ENCODE results near the gene MIPOL1. TPM values are rescaled to one million over a fixed set of nuclear protein-coding genes. Genes with fewer than 3 reads are reported as not detected.

MIPOL1 gene
- total RNA-seq, 1 donor from 2014 or later, result 24.8 TPM

GRCh38 chr14:37263656-37264236 is 66.0 kb downstream of the MIPOL1 start:
- Histone ChIP-seq H3K27me3 (no peaks in the 10 kb centered on the region), H3K36me3 (no peaks in the 10 kb centered on the region), H3K4me1 (no peaks in the 10 kb centered on the region), H3K4me3 (no peak overlapping the region), H3K27ac (no peak overlapping the region), H3K9me3 (no peaks in the 10 kb centered on the region)
- TF ChIP-seq POLR2A (IDR thresholded peaks at IDR 0.05) (no peak), POLR2AphosphoS5 (IDR thresholded peaks at IDR 0.05; ENCODE audit: insufficient read depth in 1 of 2, low read depth in 1 of 2) (no peak), CTCF (IDR thresholded peaks at IDR 0.05) (no peak)
- DNase-seq (ENCODE audit: extremely low spot score in 2 of 2), result no peak
- intact Hi-C loops (cut with DNase I), result no loop called here

- TF ChIP-seq POLR2A (IDR thresholded peaks at IDR 0.05), result no peak
- no peak for TF ChIP-seq CTCF (IDR thresholded peaks at IDR 0.05)
- TF ChIP-seq POLR2AphosphoS5 (IDR thresholded peaks at IDR 0.05; ENCODE audit: insufficient read depth in 1 of 2, low read depth in 1 of 2), result no peak
- no peaks in the 10 kb centered on the region for H3K27me3 ChIP-seq
- no peaks in the 10 kb centered on the region for H3K36me3 ChIP-seq
- H3K27ac ChIP-seq, result no peak overlapping the region
- intact Hi-C loops (cut with DNase I), result no loop called here
- no peak for DNase-seq (ENCODE audit: extremely low spot score in 2 of 2)
- no peak overlapping the region for H3K4me3 ChIP-seq
- no peaks in the 10 kb centered on the region for H3K4me1 ChIP-seq
- H3K9me3 ChIP-seq, result no peaks in the 10 kb centered on the region
These were observed 71.1 kb downstream of the MIPOL1 start for GRCh38 chr14:37268788-37269187.

GRCh38 chr14:37270629-37271028 is 72.9 kb downstream of the MIPOL1 start:
- DNase-seq (ENCODE audit: extremely low spot score in 2 of 2), result no peak
- Histone ChIP-seq H3K4me1 (no peaks in the 10 kb centered on the region), H3K4me3 (no peak overlapping the region), H3K9me3 (no peaks in the 10 kb centered on the region), H3K27ac (no peak overlapping the region), H3K27me3 (no peaks in the 10 kb centered on the region), H3K36me3 (no peaks in the 10 kb centered on the region)
- TF ChIP-seq POLR2A (IDR thresholded peaks at IDR 0.05) (no peak), CTCF (IDR thresholded peaks at IDR 0.05) (no peak), POLR2AphosphoS5 (IDR thresholded peaks at IDR 0.05; ENCODE audit: insufficient read depth in 1 of 2, low read depth in 1 of 2) (no peak)
- intact Hi-C loops (cut with DNase I), result no loop called here

GRCh38 chr14:37272569-37272968 is 74.8 kb downstream of the MIPOL1 start:
- DNase-seq (ENCODE audit: extremely low spot score in 2 of 2), result no peak
- H3K27me3 ChIP-seq, result no peaks in the 10 kb centered on the region
- H3K9me3 ChIP-seq, result no peaks in the 10 kb centered on the region
- TF ChIP-seq CTCF (IDR thresholded peaks at IDR 0.05) (no peak), POLR2AphosphoS5 (IDR thresholded peaks at IDR 0.05; ENCODE audit: insufficient read depth in 1 of 2, low read depth in 1 of 2) (no peak), POLR2A (IDR thresholded peaks at IDR 0.05) (no peak)
- no peaks in the 10 kb centered on the region for H3K4me1 ChIP-seq
- intact Hi-C loops (cut with DNase I), result no loop called here
- H3K4me3 ChIP-seq, result no peak overlapping the region
- no peak overlapping the region for H3K27ac ChIP-seq
- no peaks in the 10 kb centered on the region for H3K36me3 ChIP-seq

- no peak for DNase-seq (ENCODE audit: extremely low spot score in 2 of 2)
- no peaks in the 10 kb centered on the region for H3K4me1 ChIP-seq
- H3K4me3 ChIP-seq, result no peak overlapping the region
- no peaks in the 10 kb centered on the region for H3K36me3 ChIP-seq
- no peaks in the 10 kb centered on the region for H3K9me3 ChIP-seq
- H3K27me3 ChIP-seq, result no peaks in the 10 kb centered on the region
- H3K27ac ChIP-seq, result no peak overlapping the region
- TF ChIP-seq CTCF (IDR thresholded peaks at IDR 0.05) (no peak), POLR2AphosphoS5 (IDR thresholded peaks at IDR 0.05; ENCODE audit: insufficient read depth in 1 of 2, low read depth in 1 of 2) (no peak), POLR2A (IDR thresholded peaks at IDR 0.05) (no peak)
- intact Hi-C loops (cut with DNase I), result no loop called here
These were observed 76.9 kb downstream of the MIPOL1 start for GRCh38 chr14:37274652-37275051.

Measured in vagina (tissue), 2 donors.